Activated T-cell treated with anti-CD3 and anti-CD28 coated beads, Interleukin-2, amount 50 U/mL, for 24 hours (primary cell): Measurements from ENCODE around the gene ENG.

ENCODE experiments used
- DNase-seq: peaks from one replicate; pipeline ENCODE4 v3.0.0-alpha.2; 2020
- H3K27ac Mint-ChIP-seq: 2 replicates; pipeline ENCODE4 v1.8.0; 2020; ENCODE audit warnings: mild to moderate bottlenecking, mixed read lengths
- H3K27me3 Mint-ChIP-seq: 2 replicates; pipeline ENCODE4 v1.8.0; 2020; ENCODE audit warnings: mixed read lengths
- H3K36me3 Mint-ChIP-seq: 2 replicates; pipeline ENCODE4 v1.8.0; 2020; ENCODE audit warnings: low read depth, mixed read lengths
- H3K4me1 Mint-ChIP-seq: 2 replicates; pipeline ENCODE4 v1.8.0; 2020; ENCODE audit warnings: low read depth, mixed read lengths
- H3K4me3 Mint-ChIP-seq: 2 replicates; pipeline ENCODE4 v1.8.0; 2020; ENCODE audit warnings: mild to moderate bottlenecking, moderate library complexity, mixed read lengths
- H3K9me3 Mint-ChIP-seq: 2 replicates; pipeline ENCODE4 v1.8.0; 2020; ENCODE audit warnings: mixed read lengths

Gene ENG

DNA sequence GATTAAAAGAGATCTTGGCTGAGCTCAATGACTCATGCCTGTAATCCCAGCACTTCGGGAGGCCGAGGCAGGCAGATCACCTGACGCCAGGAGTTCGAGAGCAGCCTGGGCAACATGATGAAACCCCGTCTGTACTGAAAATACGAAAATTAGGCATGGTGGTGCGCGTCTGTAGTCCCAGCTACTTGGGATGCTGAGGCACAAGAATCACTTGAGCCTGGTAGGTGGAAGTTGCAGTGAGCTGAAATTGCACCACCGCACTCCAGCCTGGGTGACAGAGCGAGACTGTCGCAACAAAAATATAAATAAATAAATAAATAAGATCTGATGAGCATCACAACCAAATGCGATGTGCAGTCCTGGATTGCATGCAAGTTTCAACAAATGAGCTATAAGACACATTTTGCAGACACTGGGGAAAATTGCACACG is 8.7 kb upstream of the ENG start:
- no peak for DNase-seq
- no peak overlapping the region for H3K27ac Mint-ChIP-seq
- H3K36me3 Mint-ChIP-seq: no peaks in the 10 kb centered on the region
- no peaks in the 10 kb centered on the region for H3K27me3 Mint-ChIP-seq
- H3K4me3 Mint-ChIP-seq: no peak overlapping the region
- peaks cover 44% of the 10 kb centered on the region for H3K4me1 Mint-ChIP-seq
- H3K9me3 Mint-ChIP-seq: no peaks in the 10 kb centered on the region

DNA sequence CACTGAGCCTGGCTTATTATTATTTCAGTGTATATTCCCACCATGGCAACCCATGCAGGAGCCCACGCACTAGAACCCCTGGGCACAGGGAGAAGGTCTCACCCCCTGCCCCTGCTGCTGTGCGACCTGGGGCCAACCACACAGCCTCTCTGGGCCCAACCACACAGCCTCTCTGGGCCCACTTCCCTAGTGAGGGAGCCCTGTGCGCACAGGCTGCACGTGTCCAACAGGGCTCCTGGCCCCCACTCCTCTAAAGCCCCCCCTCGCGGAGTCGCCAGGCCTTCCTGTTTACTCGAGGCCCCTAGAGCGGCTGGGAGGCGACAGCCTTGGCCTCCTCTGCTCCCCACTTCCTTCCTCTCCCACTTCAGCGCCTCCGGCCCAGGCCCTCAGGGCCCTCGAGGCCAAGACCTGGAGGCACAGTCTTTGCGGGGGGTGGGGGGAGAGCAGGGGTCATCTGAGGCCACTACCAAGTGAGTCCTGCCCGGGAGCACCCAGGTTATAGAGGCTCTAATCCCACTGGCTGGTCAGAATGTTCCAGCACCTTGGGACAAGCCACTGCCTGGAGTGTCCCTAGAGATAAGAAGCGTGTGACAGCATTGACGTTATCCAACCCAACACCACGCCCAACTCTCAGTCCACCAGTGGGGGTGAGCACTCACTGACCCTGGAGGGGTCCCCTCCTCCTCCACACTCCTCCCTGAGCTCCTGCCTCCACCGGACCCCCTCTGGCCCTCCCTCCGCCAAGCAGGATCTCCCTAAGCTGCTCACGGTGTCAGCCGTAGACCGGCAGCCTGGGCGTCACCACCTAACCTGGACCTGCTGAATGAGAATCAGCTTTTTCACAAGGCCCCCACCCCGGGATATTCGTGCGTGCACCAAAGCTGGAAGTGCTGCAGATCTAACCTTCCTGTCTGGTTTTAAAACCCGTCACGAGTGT is 7.9 kb upstream of the ENG start:
- Mint-ChIP-seq H3K27ac (peak overlapping the region; percentile 82), H3K4me1 (peaks cover 44% of the 10 kb centered on the region), H3K9me3 (no peaks in the 10 kb centered on the region), H3K27me3 (no peaks in the 10 kb centered on the region), H3K4me3 (no peak overlapping the region), H3K36me3 (no peaks in the 10 kb centered on the region)
- peak; percentile 66 for DNase-seq

DNA sequence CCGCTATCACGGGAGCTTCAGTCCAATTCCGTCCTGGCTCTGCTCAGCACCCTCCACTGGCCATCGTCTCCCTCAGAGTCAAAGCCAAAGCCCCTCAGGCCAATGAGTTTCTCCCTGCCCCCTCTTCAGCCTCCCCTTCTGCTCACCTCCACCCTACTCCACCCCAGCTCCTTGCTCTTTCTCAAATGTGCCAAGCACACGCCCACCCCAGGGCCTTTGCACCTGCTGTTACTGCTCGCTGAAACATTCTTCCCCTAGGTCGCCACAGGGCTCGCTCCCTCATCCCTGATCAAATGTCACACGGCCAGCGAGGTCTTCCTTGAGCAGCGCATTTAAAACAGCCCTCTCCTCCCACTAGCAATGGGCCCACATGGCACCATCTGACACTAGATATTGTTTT is 6.3 kb upstream of the ENG start:
- Mint-ChIP-seq H3K27ac (peak overlapping the region; percentile 46), H3K4me1 (peaks cover 43% of the 10 kb centered on the region), H3K27me3 (no peaks in the 10 kb centered on the region), H3K9me3 (no peaks in the 10 kb centered on the region), H3K36me3 (no peaks in the 10 kb centered on the region), H3K4me3 (no peak overlapping the region)
- DNase-seq: no peak

DNA sequence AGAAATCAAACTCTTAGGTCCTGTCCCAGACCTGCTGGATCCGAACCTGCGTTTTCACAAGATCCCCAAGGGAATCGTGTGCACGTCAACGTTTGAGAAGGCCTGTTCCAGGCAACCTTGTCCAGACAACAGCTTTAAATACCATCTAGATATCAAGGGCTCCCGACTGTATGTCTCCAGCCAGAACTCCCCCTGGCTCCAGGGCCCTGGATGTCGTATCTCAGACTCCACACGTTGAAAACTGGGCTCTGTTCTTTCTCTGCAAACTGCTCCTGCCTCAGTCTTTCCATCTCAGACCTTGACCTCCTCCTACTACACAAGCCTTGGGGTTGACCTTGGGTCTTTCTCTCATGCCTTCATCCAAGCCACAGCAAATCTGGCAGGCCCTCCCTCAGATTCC is 5.8 kb upstream of the ENG start:
- DNase-seq: no peak
- H3K27ac Mint-ChIP-seq: no peak overlapping the region
- H3K9me3 Mint-ChIP-seq: no peaks in the 10 kb centered on the region
- H3K36me3 Mint-ChIP-seq: no peaks in the 10 kb centered on the region
- H3K27me3 Mint-ChIP-seq: no peaks in the 10 kb centered on the region
- H3K4me3 Mint-ChIP-seq: no peak overlapping the region
- peaks cover 40% of the 10 kb centered on the region for H3K4me1 Mint-ChIP-seq

DNA sequence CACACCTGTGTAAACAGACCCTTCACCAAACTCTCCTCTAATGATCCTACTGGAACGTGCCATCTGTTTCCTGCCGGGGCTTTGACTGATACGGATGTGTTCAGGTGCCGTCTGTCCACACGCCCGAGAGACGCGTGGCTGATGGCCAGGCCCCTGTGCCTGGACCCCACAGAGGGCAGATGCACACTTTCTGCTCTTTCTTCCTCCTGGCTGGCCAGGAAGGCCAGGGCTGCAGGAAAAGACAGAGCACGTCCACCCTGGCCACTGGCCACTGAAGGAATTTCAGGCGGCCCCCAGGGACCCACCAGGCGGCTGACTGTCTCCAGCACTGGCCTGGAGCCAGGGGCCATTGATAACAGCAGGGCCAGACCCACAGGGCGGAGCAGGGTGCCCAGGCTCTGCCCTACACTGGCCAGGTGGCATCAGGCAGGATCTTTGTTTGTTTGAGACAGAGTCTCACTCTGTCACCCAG is 3.6 kb upstream of the ENG start:
- no peak overlapping the region for H3K4me3 Mint-ChIP-seq
- DNase-seq: no peak
- no peak overlapping the region for H3K27ac Mint-ChIP-seq
- H3K9me3 Mint-ChIP-seq: no peaks in the 10 kb centered on the region
- H3K27me3 Mint-ChIP-seq: no peaks in the 10 kb centered on the region
- peaks cover 40% of the 10 kb centered on the region for H3K4me1 Mint-ChIP-seq
- H3K36me3 Mint-ChIP-seq: peaks cover 3% of the 10 kb centered on the region

DNA sequence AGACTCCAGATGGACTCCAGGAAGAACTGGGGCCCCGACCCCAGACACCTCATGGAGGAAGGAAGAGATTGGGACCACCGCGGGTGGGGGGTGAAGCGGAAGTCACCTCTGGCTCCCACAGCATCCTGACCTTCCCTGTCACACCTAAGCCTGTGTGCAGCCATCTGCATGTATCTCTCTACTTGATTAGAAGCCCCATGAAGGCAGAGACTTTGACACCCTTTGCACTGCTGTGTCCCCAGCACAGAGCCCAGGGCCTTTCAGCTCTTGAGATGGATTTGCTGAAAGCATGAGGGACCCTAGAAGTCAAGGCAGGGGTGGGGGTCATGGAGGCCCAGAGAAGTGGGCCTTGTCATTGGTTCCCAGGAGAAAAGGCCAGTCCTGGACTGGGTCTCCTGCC is 2.8 kb upstream of the ENG start:
- Mint-ChIP-seq H3K9me3 (no peaks in the 10 kb centered on the region), H3K27ac (no peak overlapping the region), H3K4me1 (peaks cover 39% of the 10 kb centered on the region), H3K36me3 (peaks cover 3% of the 10 kb centered on the region), H3K27me3 (no peaks in the 10 kb centered on the region), H3K4me3 (no peak overlapping the region)
- no peak for DNase-seq

DNA sequence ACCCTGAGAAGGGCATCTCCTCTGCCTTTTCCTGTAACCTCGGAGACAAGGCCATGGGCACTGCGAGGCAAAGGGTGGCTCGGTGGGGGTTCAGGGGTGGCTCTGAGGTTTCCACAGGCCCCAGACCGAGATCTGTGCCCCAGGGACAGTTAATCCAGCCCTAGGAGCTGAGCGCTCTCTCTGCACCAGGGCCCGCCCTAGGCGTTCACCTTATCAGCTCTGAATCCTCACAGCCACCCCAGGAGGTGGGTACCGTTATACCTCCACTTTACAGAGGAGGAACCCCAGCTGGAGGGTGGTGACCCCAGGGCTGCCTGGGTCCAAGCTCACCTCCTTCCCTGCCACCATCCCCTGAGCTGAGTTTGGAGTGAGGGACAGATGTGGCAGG is 2.3 kb upstream of the ENG start:
- peak overlapping the region; percentile 39 for H3K27ac Mint-ChIP-seq

DNA sequence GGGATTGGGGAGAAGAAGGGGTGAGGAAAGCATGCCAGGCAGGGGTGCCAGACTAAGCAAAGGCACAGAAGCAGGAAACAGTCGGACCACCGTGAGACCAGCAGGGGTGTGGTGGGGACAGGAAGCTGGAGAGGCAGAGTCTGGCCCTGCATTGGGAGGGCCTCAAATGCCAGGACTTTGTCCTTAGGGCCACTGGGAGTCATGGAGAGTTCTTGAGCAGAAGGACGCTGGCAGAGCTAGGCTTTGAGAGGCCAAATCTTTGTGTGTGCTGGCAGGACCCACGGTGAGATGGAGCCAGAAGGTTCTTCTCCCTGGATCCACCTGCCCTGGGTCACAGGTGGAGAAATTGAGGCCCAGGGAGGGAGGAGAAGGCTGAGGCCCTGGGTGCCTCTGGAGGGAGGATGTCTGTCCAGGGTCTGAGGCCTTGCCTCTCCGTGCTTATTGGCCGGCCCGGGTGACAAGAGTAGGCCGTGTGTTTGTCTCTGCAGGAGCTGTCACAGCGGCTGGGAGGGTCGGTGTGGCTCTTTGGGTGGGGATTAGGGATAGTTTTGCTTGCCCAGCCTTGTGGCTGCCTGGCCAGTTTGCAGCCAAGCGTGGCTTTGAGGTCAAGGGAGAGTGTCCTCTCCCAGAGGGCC is 1.8 kb upstream of the ENG start:
- H3K9me3 Mint-ChIP-seq: no peaks in the 10 kb centered on the region
- peaks cover 3% of the 10 kb centered on the region for H3K36me3 Mint-ChIP-seq
- DNase-seq: no peak
- H3K27me3 Mint-ChIP-seq: no peaks in the 10 kb centered on the region
- peak overlapping the region; percentile 39 for H3K27ac Mint-ChIP-seq
- H3K4me3 Mint-ChIP-seq: no peak overlapping the region
- peaks cover 33% of the 10 kb centered on the region for H3K4me1 Mint-ChIP-seq

More for the DNA sequence above, 2.3 kb upstream of the ENG start:
- Mint-ChIP-seq H3K4me1 (peaks cover 38% of the 10 kb centered on the region), H3K9me3 (no peaks in the 10 kb centered on the region), H3K27me3 (no peaks in the 10 kb centered on the region), H3K36me3 (peaks cover 3% of the 10 kb centered on the region), H3K4me3 (no peak overlapping the region)
- no peak for DNase-seq

DNA sequence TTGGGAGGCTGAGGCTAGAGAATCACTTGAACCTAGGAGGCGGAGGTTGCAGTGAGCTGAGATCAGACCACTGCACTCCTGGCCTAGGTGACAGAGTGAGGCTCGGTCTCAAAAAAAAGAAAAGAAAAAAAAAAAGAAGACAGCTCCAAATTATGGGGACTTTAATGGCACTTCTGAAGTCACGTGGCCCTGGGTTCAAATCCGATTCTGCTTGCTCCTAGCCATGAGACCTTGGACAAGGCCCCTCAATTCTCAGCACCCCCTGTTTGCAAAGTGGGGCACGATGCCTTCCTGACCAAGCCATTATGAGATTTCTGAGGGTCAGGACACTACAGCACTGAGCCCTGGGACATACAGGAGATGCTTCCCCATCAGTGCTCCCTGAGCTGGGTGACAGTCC is 1.1 kb upstream of the ENG start:
- H3K4me3 Mint-ChIP-seq: no peak overlapping the region
- no peaks in the 10 kb centered on the region for H3K9me3 Mint-ChIP-seq
- no peaks in the 10 kb centered on the region for H3K27me3 Mint-ChIP-seq
- H3K27ac Mint-ChIP-seq: no peak overlapping the region
- H3K4me1 Mint-ChIP-seq: peaks cover 28% of the 10 kb centered on the region
- H3K36me3 Mint-ChIP-seq: peaks cover 6% of the 10 kb centered on the region
- DNase-seq: no peak

DNA sequence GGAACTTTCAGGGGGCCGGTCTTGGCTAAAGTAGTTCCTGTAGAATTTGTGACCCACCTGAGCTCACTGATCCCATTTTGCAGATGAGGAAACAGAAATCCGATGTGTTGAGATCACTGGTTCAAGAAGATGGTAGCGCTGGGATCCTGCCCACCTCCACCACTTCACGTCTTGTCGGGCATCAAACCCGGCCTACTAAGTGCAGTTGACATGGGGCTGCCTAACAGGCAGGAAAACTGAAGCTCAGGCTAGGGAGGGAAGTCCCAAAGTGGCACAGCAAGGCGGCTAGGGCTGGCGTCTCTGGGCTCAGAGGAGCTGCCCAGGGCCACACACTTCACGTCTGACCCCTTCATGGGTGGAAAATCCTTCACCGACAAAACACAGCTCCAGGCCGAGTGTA is 502 bp upstream of the ENG start:
- Mint-ChIP-seq H3K9me3 (no peaks in the 10 kb centered on the region), H3K36me3 (peaks cover 10% of the 10 kb centered on the region), H3K27me3 (no peaks in the 10 kb centered on the region), H3K4me3 (peak overlapping the region; percentile 41), H3K4me1 (peaks cover 26% of the 10 kb centered on the region), H3K27ac (peak overlapping the region; percentile 18)
- DNase-seq: no peak

DNA sequence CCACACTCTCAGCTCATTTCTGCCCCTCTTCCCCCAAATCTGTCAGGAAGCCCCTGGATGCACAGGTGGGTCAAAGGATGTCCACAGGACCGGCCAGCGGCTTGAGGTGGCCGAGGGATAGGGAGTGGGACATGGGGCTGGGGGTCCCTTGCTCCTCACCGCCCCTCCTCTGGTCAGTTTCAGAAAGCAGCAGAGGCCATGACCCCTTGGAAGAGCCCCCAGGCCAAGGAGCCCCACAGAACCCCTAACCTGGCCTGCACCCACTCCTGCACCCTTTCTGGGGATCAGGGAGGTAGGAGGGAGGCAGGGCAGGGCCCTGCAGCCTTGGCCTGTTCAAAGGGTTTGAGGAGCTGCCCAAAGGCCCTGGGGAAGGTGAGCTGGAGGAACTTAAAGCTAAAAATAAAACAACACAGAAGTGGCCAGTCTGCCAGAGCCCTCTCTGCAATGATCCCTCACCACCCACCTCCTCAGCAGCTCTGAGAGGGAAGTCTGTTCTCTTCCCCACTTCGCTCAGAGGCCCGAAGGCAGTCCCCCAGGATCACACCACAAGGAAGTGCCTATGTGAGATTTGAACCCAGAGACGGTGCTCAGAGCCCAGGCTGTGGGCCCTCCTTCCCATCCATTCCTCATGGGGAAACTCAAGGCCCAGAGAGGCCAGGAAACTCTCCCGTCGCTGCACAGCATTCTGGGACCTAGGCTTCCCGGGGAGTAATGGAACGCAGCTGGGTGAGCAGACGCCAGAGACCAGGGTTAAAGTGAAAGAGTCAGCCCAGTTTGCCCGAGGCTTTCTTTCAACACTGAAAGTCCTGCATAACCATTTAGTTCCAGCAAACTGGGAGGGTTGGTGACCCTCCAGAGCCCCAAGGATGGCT is 910 bp downstream of the ENG start:
- Mint-ChIP-seq H3K27me3 (no peaks in the 10 kb centered on the region), H3K9me3 (peaks cover 10% of the 10 kb centered on the region), H3K36me3 (peaks cover 24% of the 10 kb centered on the region), H3K27ac (peak overlapping the region; percentile 90), H3K4me1 (peaks cover 26% of the 10 kb centered on the region), H3K4me3 (peak overlapping the region; percentile 84)
- DNase-seq: peak; percentile 50

DNA sequence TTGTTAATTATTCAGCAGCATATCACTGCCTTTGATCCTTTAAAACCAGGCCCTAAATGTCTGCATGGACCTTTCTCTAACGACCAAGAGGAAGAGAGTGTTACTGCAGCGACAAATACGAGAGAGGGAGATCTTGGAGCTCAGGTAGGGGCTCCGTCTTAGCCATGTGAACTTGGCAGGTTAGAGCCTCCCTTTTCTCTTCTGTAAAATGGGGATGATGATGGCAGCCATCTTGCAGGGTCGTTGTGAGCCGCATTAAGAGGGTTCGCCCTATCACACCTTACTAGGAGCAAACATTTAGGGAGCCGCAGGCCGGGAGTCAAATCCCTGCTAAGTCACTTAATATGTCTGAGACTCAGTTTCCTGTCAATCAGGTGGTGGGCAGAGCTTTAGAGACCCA is 1.6 kb downstream of the ENG start:
- Mint-ChIP-seq H3K27me3 (no peaks in the 10 kb centered on the region), H3K9me3 (peaks cover 12% of the 10 kb centered on the region), H3K36me3 (peaks cover 27% of the 10 kb centered on the region), H3K4me3 (peak overlapping the region; percentile 84), H3K4me1 (peaks cover 26% of the 10 kb centered on the region), H3K27ac (no peak overlapping the region)
- no peak for DNase-seq

DNA sequence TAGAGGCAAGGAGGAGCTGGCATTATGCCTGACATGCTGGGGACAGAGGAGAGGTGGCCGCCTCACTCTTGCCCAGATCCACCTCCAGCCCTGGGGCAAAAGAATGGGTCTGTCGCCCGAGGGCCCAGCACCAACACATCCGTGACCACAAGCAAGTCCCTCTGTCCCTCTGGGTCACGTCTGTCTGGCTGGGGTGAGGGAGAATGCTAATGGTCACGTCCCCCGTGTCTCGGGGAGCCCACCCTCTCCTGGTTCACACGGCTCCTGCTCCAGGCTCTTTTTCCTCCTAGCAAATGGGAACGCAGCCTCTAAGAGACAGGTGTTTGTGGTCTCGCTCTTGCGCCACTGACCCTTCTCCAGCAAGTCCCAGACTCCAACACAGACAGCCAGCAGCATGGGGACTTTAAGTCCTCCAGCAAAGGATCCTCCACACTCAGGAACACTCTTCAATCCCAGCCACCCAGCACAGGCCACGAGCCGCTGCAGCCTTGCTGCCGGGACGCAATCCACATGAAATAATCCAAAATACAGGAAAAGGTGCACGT is 4.1 kb downstream of the ENG start:
- Mint-ChIP-seq H3K27ac (no peak overlapping the region), H3K4me1 (peaks cover 21% of the 10 kb centered on the region), H3K4me3 (no peak overlapping the region), H3K36me3 (peaks cover 27% of the 10 kb centered on the region), H3K27me3 (no peaks in the 10 kb centered on the region), H3K9me3 (peaks cover 12% of the 10 kb centered on the region)
- DNase-seq: no peak
